NOMO-1 (cell line): ENCODE results near the gene ACAN.

Experiments used
- DNase-seq, 2 experiments: peaks; one replicate each; lab custom pipeline; 2025; ENCODE audit not compliant: unreplicated experiment in 2 of 2; lab: John Stamatoyannopoulos, UW

ACAN gene

DNA sequence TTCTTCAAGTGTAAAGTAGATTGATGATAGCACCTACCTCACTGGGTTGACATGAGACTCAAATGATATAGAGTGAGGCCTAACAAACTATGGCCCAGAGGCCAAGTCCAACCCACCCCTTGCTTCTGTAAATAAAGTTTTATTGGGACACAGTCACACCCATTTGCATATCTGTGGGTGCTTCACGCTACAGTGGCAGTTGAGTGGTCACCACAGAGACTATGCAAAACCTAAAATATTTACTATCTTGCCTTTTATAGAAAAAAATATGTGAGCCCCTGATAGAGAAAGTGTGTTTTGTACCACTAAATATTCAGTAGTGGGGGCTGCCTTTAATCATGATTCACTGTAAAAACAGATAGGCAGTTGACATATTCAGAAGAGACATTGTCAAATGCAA is 38.0 kb downstream of the ACAN start:
- no peak for DNase-seq

DNA sequence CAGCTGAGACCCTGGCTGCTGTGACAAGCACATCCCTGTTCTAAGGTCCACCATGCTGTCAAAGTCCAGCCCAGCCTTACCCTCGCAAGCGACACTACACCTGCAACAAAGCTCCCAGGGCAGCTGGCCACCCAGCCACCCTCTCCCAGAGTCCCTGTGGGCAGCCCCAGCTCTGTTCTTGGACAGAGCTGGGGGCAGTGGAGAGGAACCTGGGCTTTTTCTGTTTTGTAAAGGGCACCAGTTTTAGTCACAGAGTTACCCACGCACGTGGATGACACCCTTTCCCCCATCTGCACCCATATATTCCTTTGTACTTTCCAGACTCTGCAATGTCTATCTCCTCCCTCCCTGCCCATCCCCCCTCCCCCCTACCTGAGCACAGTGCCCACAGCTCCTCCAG is 38.9 kb downstream of the ACAN start:
- DNase-seq, result no peak

DNA sequence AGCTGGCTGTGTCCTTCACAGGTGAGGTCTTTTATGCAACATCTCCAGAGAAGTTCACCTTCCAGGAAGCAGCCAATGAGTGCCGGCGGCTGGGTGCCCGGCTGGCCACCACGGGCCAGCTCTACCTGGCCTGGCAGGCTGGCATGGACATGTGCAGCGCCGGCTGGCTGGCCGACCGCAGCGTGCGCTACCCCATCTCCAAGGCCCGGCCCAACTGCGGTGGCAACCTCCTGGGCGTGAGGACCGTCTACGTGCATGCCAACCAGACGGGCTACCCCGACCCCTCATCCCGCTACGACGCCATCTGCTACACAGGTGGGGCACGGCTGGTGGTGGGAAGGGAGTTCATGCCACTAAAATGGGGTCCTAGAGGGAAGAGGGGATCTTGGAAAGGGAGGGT is 40.1 kb downstream of the ACAN start:
- DNase-seq, result no peak

DNA sequence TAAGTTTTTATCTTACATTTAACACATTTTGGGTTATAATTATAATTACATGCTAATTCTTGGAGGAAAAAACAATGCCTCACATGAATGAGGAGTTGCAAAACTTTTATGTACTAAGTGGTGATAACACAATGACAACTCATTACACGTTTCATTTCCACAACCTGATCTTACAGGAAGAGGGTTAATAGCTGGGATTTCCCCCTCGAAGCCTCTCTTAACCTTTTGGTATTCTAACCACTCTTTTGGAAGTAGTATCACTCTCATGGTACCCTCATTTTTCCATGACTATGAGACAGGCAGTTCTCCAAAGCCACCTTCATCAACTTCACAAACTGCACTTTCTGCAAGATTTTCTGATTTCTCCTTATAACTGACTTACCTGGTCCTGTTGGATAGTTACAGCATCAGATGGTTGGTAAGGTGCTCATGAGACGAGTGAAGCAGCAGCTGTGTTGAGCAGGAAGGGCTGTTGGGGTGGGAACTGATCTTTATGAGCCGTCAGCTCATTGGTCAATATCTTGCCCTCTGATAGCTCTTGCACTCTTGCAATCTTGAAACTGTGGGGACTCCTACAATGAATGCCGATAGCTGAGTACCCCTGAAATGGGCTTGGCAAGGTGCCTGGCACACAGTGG is 41.6 kb downstream of the ACAN start:
- DNase-seq, result no peak

DNA sequence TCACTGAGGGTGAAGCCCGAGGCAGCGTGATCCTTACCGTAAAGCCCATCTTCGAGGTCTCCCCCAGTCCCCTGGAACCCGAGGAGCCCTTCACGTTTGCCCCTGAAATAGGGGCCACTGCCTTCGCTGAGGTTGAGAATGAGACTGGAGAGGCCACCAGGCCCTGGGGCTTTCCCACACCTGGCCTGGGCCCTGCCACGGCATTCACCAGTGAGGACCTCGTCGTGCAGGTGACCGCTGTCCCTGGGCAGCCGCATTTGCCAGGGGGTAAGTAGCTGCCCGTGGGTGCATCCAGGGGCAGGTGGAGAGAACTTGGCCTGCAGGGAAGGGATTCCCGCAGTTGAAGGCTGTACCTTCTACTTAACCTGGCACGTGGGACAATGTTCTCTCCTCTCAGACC is 42.4 kb downstream of the ACAN start:
- DNase-seq, result no peak

- no peak for DNase-seq
Measured at GRCh38 chr15:88847144-88847543, 43.9 kb downstream of the ACAN start.

- DNase-seq, result no peak
Measured at GRCh38 chr15:88848203-88848602, 45.0 kb downstream of the ACAN start.

DNA sequence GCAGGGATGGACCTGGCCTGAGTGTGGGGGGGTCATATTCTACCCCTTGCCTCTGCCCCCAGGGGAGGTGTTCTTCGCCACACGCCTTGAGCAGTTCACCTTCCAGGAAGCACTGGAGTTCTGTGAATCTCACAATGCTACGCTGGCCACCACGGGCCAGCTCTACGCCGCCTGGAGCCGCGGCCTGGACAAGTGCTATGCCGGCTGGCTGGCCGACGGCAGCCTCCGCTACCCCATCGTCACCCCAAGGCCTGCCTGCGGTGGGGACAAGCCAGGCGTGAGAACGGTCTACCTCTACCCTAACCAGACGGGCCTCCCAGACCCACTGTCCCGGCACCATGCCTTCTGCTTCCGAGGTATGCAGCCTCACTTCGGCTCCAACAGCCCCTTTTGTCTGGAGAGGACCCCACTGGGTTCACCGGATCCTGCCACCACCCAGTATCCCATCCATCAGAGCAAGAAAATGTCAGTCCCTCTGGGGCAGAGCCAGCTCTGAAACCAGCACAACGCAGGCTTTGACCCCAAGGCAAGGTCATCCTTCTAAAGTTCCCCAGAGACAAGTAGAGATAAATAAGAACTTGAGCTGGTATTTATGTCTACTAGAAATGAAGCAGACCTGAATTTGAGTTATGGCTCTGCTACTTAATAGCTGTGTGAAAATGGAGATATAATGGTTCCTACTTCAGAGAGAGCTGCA is 46.3 kb downstream of the ACAN start:
- no peak for DNase-seq

DNA sequence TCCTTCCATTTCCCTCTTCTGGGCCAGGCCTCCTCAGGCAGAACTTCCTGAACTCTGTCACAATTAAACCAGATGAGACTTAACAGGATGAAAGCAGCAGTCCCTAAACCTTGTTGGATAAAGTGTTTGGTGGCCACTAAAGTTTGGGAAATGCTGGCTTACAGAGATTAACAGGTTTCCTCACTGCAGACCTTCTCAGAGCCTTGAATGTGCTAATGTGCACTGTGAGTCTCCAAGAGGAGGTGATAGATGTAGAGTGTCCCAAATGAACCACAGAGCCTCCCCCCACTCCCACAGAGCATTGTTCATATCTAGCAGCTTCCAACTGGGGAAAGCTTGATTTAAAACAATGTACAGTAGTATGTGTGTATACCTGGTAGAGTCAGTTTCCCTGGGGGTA is 49.2 kb downstream of the ACAN start:
- DNase-seq, result no peak

GRCh38 chr15:88858934-88859333 is 55.7 kb downstream of the ACAN start:
- no peak for DNase-seq

- no peak for DNase-seq
Measured at GRCh38 chr15:88859550-88859949, 56.3 kb downstream of the ACAN start.

- no peak for DNase-seq
Measured at GRCh38 chr15:88860212-88860611, 57.0 kb downstream of the ACAN start.

- no peak for DNase-seq
Measured at GRCh38 chr15:88863412-88863811, 60.2 kb downstream of the ACAN start.

DNA sequence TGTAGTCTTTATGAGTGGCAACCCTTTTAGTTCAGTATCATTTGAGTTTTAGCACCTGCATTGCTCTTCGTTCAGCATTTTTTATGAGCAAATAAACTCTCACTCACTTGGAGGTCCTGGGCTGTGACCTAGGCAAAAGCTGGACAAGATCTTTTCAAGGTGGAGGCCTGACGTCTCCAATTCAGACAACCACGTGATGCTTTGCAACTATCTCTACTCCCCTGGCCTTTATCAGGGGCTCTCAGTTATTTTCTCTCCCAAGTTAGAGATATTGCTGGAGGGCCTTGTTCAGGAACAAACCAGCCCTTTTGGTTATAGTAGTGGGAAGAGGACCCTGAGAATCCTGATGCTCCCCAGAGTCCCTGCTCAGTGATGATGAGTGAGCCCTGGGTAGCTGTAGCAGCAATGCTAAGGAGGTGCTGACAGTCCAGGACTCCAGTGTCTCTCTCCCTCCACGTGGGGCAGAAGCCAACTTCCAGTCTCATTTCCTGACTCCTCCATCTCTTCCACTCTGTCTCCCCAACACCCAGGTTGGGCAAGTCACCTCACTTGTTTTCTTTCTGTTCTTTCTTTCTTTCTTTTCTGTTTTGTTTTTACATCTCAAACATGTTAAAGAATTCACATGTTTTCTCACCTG is 61.7 kb downstream of the ACAN start:
- no peak for DNase-seq

DNA sequence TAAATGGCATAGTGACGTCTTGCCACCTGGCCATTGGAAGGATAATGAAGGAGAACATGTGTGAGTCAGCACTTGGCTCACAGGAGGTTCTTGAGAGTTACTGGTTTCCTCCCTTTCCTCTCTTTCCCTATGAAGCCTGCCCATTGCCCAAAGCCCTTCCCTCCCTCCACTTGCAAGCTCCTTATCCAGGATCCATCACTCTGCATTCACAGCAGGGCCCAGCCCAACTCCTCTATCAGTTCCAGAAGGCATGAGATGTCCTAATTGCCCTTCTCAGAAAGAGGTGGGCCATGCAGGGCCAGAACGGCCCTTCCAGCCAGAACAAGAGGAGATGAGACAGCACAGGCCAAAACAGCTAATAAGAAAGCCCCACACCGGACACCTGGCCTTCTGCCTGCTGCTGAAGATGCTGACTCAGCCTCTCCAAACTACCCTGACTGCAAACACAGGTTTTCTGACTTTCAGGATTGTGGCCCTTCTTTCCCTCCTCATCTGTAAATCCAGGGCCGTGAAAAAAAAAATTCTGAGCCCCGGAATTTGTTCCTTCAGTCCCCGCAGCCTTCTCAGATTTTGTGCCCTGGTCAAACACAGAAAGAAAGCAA is 62.4 kb downstream of the ACAN start:
- no peak for DNase-seq

- no peak for DNase-seq
Measured at GRCh38 chr15:88866295-88866881, 63.2 kb downstream of the ACAN start.

DNA sequence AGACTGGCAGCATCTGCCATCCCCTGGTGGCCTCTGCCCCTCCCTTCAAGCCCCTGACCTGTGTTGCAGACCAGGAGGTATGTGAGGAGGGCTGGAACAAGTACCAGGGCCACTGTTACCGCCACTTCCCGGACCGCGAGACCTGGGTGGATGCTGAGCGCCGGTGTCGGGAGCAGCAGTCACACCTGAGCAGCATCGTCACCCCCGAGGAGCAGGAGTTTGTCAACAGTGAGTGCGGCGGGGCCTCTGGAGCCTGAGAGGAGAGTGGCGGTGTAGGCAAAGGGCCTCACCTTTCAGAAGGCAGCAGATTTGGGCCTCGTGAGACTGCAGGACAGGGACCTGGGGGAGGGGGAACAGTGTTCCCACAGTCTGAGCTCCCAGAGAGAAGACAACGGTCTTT is 68.1 kb downstream of the ACAN start:
- no peak for DNase-seq

GRCh38 chr15:88872106-88872505 is 68.9 kb downstream of the ACAN start:
- no peak for DNase-seq

GRCh38 chr15:88872706-88873105 is 69.5 kb downstream of the ACAN start:
- no peak for DNase-seq

DNA sequence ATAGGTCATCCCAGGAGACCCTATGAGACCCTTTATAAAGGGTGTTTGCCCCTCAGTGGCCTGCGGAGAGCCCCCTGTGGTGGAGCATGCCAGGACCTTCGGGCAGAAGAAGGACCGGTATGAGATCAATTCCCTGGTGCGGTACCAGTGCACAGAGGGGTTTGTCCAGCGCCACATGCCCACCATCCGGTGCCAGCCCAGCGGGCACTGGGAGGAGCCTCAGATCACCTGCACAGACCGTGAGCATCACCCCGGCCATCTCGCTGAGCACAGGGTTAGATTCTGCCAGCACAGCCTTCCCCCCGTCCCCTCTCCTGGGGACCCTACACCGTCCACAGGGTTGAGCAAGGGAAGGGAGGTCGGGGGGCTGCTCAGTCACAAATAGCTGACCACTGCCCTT is 70.5 kb downstream of the ACAN start:
- no peak for DNase-seq

- no peak for DNase-seq
Measured at GRCh38 chr15:88874275-88874674, 71.0 kb downstream of the ACAN start.

GRCh38 chr15:88874684-88875083 is 71.4 kb downstream of the ACAN start:
- no peak for DNase-seq
